Smooth muscle cell of the brain vasculature (primary cell): ENCODE measurements around the gene PMIS2.
A peak's percentile ranks its signal among the peaks of the same experiment; 100 is the strongest.
"Not testable (repeated sequence)": the region's sequence is repeated elsewhere in the genome, so short reads cannot be mapped to it uniquely, and the experiment has no call there.

Experiments used
- DNase-seq: peaks from one replicate; pipeline ENCODE4 v3.0.0-alpha.2; 2012; ENCODE audit warnings: low read depth, low spot score

The PMIS2 gene

GRCh38 chr19:35590875-35591274, 4.9 kb downstream of the PMIS2 start:
- DNase-seq = no peak

DNA sequence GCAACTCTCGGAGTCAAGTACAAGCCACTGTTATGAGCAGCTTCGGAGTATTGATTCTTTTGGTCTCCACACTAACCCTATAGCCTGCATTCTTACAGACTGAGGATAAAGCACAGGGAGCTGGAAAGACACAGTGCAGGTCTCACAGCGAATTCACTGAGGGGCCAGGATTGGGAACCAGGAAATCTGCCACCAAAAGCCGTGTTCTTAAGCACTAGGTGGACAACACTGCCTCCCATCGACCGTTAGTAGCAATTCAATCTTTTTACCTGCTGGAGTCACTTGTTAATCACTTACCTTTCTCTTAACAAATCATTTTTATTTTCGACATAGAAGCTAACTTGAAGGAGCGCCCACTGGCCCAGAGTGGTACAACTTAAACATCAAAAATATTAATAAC, 6.3 kb downstream of the PMIS2 start:
- no peak for DNase-seq

- DNase-seq = not testable (repeated sequence)
Measured at GRCh38 chr19:35595026-35595425, 9.1 kb downstream of the PMIS2 start.

DNA sequence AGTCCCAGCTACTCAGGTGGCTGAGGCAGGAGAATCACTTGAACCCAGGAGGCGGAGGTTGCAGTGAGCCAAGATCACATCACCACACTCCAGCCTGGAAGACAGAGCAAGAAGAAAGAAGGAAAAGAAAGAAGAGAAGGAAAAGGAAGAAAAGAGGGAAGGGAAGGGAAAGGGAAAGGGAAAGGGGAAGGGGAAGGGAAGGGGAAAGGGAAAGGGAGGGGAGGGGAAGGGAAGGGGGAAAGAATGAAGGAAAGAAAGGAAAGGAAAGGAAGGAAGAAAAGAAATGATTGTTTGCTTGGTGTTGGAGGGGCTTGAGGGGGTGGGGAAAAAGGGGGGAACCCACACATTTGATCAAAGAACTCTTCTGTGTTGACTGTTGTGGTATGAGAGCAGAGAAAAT, 10.0 kb downstream of the PMIS2 start:
- DNase-seq = no peak

DNA sequence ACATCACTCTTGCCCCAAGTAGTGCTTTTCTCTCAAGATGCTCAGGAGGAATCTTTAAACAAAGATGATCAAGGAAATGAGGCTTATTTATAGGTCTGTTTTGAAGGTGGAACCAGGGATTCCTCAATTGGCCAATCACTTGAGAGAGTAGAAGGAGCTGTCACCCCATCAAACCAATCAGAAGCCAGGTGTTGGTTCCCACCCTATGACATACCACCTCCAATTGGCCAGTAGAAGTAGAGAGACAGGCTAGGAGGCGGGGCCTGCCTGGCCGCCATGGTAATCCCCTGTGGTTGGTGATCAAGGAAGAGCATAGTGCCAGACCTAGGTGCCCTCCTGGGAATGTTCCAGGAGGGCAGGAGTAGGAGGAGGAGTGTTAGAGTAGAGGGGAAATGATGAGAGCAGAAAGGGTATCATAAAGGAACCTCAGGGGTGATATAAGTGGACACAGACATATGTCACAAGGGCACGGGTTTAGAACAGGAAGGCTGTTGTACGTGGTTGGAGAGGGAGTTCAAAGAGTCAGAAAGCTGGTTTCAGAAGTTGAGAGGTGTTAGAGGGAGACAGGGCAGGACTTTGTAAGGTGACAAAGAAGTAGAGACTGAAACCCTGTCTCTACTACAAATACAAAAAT, 10.5 kb downstream of the PMIS2 start:
- DNase-seq = no peak

GRCh38 chr19:35601971-35602370, 16.0 kb downstream of the PMIS2 start:
- no peak for DNase-seq

DNA sequence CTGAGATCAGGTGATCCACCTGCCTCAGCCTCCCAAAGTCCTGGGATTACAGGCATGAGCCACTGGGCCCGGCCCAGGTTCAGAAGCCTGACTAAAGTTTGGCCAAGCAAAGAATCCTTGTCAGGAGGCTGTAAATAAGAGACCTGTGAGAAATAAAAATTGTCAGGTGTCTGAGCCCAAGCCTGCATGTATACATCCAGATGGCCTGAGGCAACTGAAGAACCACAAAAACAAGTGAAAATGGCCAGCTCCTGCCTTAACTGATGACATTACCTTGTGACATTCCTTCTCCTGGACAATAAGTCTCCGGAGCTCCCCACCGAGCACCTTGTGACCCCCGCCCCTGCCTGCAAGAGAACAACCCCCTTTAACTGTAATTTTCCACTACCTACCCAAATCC, 18.5 kb downstream of the PMIS2 start:
- DNase-seq = not testable (repeated sequence)

GRCh38 chr19:35607170-35607569, 21.2 kb downstream of the PMIS2 start:
- DNase-seq = not testable (repeated sequence)

- no peak for DNase-seq
Measured at GRCh38 chr19:35607661-35608060, 21.7 kb downstream of the PMIS2 start.

DNA sequence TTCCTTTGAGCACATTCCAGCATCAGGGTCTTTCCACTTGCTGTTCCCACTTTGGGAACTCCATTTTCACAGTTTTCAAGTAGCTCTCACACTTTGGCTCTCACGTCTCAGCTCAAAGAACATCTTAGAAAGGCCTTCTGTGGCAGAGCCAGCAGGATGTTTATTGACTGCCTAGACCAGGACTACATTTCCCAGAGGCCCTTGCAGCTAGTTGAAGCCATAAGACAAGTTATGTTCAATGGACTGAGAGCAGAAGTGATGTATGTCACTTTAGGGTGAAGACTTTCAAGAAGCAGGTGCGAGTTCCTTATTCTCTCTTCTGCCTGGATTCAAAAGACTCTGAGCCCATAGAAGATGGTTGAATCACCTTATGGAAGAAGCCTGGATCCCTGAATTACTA, 22.3 kb downstream of the PMIS2 start:
- no peak for DNase-seq

DNA sequence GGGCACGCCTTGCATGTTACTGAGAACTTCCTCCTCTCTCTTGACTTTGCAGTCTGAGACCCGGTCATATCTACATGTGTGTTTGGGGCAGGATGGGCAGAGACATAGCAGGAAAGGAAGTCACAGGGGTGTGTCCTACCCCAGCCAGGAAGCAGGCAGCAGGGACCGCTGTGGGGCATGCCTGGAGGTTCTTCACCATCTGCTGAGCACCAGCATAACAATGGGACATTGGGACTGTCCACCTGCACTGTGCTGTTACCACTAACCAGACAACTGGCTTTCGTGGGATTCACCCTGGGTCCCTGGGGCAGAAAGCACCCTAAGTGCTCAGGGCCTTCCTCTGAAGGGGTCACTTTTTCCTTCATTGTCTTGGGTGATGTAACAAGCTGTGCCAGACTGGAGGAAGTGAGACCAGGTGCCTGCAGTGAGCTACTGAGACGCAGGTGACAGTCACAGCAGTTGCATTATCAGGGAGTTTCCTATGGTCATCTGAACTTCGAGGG, 23.9 kb downstream of the PMIS2 start:
- no peak for DNase-seq

DNA sequence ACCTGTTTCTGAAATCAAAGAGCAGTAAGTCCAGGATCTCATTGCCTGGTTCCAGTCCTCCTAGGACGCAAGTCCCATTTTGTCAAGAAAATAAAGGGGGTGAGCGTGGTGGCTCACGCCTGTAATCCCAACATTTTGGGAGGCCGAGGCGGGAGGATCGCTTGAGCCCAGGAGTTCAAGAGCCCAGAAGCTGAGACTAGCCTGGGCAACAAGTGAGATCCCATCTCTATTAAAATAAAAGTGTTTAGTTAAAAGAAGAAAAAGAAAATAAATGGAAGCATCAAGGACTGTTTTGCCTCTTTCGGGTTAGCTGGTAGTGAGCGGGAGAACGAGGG, 26.2 kb downstream of the PMIS2 start:
- no peak for DNase-seq

GRCh38 chr19:35612559-35613321, 26.8 kb downstream of the PMIS2 start, which contains the start of gene HAUS5:
TSS of gene HAUS5 (plus strand) at chr19:35612735. CDS start at chr19:35612795, 60 bp downstream.
- peak; percentile 87 for DNase-seq

DNA sequence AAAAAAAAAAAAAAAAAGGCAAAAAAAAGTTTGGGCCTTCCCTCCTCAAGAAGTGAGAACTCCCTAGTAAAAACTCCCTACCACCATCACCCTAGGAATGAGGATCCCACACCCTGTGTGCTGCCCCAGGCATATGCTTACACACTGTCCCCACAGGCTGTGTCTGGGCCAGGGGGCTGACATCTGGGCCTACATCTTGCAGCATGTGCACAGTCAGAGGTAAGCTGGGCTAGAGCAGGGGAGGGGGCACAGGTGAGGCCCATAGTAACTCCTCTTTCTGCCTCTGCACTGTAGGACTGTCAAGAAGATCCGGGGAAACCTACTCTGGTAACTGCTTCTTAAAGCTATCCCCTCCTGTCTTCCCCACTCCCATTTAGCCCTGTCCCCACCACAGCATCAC, 27.6 kb downstream of the PMIS2 start:
- no peak for DNase-seq

- DNase-seq = no peak
Measured at GRCh38 chr19:35615036-35615435, 29.1 kb downstream of the PMIS2 start.

DNA sequence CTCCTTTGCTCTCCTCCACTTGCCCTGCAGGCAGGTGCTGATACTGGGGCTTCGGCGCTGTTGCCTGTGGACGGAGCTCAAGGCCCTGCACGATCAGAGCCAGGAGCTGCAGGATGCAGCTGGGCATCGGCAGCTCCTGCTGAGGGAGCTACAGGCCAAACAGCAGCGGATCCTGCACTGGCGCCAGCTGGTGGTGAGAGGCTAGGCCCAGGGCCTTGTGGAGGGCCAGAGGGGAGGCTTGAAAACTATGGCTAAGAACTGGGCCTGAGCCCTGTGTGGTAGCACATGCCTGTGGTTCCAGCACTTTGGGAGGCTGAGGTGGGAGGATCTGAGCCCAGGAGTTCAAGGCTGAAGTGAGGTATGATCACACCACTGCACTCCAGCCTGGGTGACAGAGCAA, 32.9 kb downstream of the PMIS2 start:
- no peak for DNase-seq

DNA sequence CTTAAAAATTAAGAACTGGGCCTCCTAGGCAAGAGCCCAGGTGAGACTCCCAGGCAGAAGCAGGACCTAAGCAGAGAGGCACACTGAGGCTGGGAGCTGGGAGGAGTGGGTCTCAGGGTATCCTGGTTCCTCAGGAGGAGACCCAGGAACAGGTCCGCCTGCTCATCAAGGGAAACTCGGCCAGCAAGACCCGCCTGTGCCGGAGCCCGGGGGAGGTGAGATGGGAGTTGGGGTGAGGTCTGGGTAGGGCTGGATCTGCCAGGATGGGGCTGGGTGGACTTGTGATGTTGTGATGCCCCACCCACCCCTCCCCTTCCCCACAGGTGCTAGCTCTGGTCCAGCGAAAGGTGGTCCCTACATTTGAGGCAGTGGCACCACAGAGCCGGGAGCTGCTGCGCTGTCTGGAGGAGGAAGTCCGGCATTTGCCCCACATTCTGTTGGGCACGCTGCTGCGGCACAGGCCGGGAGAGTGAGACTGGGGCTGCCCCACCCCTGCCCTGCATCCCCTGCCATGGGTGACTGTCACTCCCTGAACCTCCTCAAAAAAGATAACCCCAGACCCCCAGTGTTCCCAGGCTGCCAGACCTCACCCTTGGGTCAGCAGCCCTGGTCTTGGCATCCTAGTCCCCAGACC, 33.4 kb downstream of the PMIS2 start:
- no peak for DNase-seq

DNA sequence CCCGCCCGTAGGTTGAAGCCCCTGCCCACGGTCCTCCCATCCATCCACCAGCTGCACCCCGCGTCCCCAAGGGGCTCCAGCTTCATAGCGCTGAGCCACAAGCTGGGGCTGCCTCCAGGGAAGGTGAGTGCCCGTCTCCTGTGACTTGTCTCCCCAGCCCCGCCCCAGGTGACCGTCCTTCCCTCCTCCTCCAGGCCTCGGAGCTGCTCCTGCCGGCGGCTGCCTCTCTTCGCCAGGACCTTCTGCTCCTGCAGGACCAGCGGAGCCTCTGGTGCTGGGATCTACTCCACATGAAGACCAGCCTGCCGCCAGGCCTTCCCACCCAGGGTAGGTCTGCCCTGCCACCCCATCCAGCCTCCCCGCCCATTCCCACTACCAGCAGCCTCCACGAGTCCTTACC, 34.0 kb downstream of the PMIS2 start:
- no peak for DNase-seq

GRCh38 chr19:35621708-35622107, 35.7 kb downstream of the PMIS2 start:
- no peak for DNase-seq

DNA sequence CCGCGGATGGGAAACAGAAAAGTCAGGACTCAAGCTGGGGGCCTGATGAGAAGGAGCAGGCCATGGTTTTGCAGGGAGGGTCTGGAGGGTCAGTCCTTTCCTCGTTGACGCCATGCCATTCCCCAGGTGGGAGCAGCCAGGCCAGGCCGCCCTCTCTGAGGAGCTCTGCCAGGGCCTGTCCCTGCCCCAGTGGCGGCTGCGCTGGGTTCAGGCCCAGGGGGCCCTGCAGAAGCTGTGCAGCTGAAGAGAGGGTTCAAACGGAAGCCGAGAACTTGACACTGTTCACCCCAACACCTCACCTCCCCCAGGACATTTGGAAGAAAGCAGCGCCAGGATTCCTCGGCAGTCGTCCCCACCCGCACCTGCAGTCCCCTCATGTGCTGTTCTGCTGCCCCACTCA, 36.8 kb downstream of the PMIS2 start:
- no peak for DNase-seq

DNA sequence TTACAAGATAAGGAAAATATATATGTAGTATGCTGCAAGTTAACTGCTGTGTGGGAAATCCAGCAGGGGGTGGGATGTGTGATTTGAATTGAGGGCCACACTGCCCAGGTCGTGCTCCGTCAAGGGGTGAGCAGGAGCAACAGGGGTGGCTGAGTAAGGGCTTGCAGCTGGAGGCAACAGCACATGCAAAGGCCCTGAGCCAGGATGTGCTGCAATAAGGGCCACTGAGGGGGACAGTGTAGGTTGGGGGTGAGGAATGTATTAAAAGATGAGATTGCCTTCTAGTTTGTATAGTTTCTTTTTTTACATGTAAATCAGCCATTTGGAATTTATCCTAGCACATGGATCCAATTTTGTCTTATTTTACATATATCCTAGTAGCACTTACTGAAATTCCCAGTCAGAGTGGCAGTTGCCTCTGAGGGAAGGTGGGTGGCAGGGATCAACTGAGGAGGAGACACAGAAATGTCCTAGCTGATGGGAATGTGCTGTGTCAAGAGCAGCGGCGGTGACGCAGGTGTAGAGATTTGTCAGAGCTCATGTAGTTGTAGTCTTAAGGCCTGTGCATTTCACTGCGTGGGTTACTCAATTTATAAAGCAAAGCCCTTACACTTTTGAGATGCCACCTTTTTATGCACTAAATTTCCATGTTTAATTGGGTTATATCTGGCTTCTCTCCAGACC, 37.5 kb downstream of the PMIS2 start:
- DNase-seq = no peak

- no peak for DNase-seq
Measured at GRCh38 chr19:35628264-35628564, 42.2 kb downstream of the PMIS2 start.
